ENCODE results near the gene FZD8. TPM values are rescaled to one million over a fixed set of nuclear protein-coding genes. Genes with fewer than 3 reads are reported as not detected.
"Not testable (repeated sequence)": the region's sequence is repeated elsewhere in the genome, so short reads cannot be mapped to it uniquely, and the experiment has no call there.

FZD8 gene
- not detected for polyA plus RNA-seq (2012; ENCODE audit: insufficient read depth, insufficient read length, low read depth)

- H3K4me3 ChIP-seq (ENCODE audit: low read depth, low read length): peak within 1 kb of the TSS; percentile 63
- no peaks in the 10 kb centered on the region; the same call in 1 of the 2 replicates for H3K4me1 ChIP-seq
These were observed at the start of gene FZD8 for GRCh38 chr10:35642035-35642792. FZD8 (minus strand) TSS chr10:35642296; CDS start chr10:35641429, 867 bp downstream.

GRCh38 chr10:35691522-35692236 is 49.6 kb upstream of the FZD8 start:
- Histone ChIP-seq H3K4me3 (ENCODE audit: low read depth, low read length) (no peak overlapping the region), H3K36me3 (no peaks in the 10 kb centered on the region), H3K9me3 (no peaks in the 10 kb centered on the region), H3K27me3 (no peaks in the 10 kb centered on the region), H3K4me1 (no peaks in the 10 kb centered on the region)
- no peak for TF ChIP-seq CTCF (IDR thresholded peaks at IDR 0.05; ENCODE audit: low read depth, low read length)
- DNase-seq: no peak

More at GRCh38 chr10:35642035-35642792, at the start of gene FZD8:
- H3K36me3 ChIP-seq: no peaks in the 10 kb centered on the region
- peak; percentile 28; the same call in 1 of the 2 replicates for TF ChIP-seq CTCF (IDR thresholded peaks at IDR 0.05; ENCODE audit: low read depth, low read length)
- H3K27me3 ChIP-seq: peaks cover 61% of the 10 kb centered on the region
- peak; percentile 88 for DNase-seq
- no peaks in the 10 kb centered on the region for H3K9me3 ChIP-seq

GRCh38 chr10:35690534-35690933 is 48.4 kb upstream of the FZD8 start:
- H3K4me3 ChIP-seq (ENCODE audit: low read depth, low read length): no peak overlapping the region
- no peaks in the 10 kb centered on the region for H3K9me3 ChIP-seq
- H3K27me3 ChIP-seq: no peaks in the 10 kb centered on the region
- no peaks in the 10 kb centered on the region for H3K36me3 ChIP-seq
- H3K4me1 ChIP-seq: no peaks in the 10 kb centered on the region
- no peak for DNase-seq
- no peak for TF ChIP-seq CTCF (IDR thresholded peaks at IDR 0.05; ENCODE audit: low read depth, low read length)

GRCh38 chr10:35685858-35686257 is 43.8 kb upstream of the FZD8 start:
- H3K4me1 ChIP-seq; H3K4me3 ChIP-seq (ENCODE audit: low read depth, low read length); H3K9me3 ChIP-seq; DNase-seq; H3K36me3 ChIP-seq; H3K27me3 ChIP-seq: not testable (repeated sequence)

- DNase-seq: no peak
- H3K9me3 ChIP-seq: no peaks in the 10 kb centered on the region
- no peaks in the 10 kb centered on the region for H3K27me3 ChIP-seq
- H3K4me3 ChIP-seq (ENCODE audit: low read depth, low read length): no peak overlapping the region
- H3K36me3 ChIP-seq: no peaks in the 10 kb centered on the region
- no peak for TF ChIP-seq CTCF (IDR thresholded peaks at IDR 0.05; ENCODE audit: low read depth, low read length)
- no peaks in the 10 kb centered on the region for H3K4me1 ChIP-seq
These were observed 43.3 kb upstream of the FZD8 start for GRCh38 chr10:35685402-35685801.

- Histone ChIP-seq H3K27me3 (no peaks in the 10 kb centered on the region), H3K4me3 (ENCODE audit: low read depth, low read length) (no peak overlapping the region), H3K9me3 (no peaks in the 10 kb centered on the region), H3K36me3 (no peaks in the 10 kb centered on the region), H3K4me1 (no peaks in the 10 kb centered on the region)
- TF ChIP-seq CTCF (IDR thresholded peaks at IDR 0.05; ENCODE audit: low read depth, low read length): no peak
- DNase-seq: no peak
These were observed 42.5 kb upstream of the FZD8 start for GRCh38 chr10:35684586-35684985.

Measured in BE2C (cell line).